GM23248 (cell line): ENCODE results near the gene EEF1G.
"Not testable (repeated sequence)": the region's sequence is repeated elsewhere in the genome, so short reads cannot be mapped to it uniquely, and the experiment has no call there.

Experiments
- EZH2 ChIP-seq: fragments of 200-600 bp; sonication (generic); IDR thresholded peaks from 2 replicates; pipeline ENCODE4 v1.6.1; 2018; ENCODE audit warnings: antibody characterized with exemption, mild to moderate bottlenecking; ENCODE audit not compliant: insufficient read depth, poor library complexity, severe bottlenecking
- EZH2phosphoT487 ChIP-seq: fragments of 200-600 bp; sonication (generic); IDR thresholded peaks from 2 replicates; pipeline ENCODE4 v1.6.1; 2018; ENCODE audit warnings: antibody characterized with exemption, moderate library complexity, mild to moderate bottlenecking, low read depth; ENCODE audit not compliant: insufficient read depth

GRCh38 chr11:62561677-62562230 is 11.9 kb downstream of the EEF1G start:
- not testable (repeated sequence) for TF ChIP-seq EZH2, EZH2phosphoT487
